GM12873 (cell line): Measurements from ENCODE around the gene DLX5.

Source experiments
- CTCF ChIP-seq: IDR thresholded peaks from 2 replicates; pipeline ENCODE4 v1.5.1; 2012; ENCODE audit warnings: low read depth, mild to moderate bottlenecking, moderate library complexity, low read length, control low read depth; ENCODE audit not compliant: insufficient read depth; ENCODE audit errors: missing control alignments

Gene DLX5

DNA sequence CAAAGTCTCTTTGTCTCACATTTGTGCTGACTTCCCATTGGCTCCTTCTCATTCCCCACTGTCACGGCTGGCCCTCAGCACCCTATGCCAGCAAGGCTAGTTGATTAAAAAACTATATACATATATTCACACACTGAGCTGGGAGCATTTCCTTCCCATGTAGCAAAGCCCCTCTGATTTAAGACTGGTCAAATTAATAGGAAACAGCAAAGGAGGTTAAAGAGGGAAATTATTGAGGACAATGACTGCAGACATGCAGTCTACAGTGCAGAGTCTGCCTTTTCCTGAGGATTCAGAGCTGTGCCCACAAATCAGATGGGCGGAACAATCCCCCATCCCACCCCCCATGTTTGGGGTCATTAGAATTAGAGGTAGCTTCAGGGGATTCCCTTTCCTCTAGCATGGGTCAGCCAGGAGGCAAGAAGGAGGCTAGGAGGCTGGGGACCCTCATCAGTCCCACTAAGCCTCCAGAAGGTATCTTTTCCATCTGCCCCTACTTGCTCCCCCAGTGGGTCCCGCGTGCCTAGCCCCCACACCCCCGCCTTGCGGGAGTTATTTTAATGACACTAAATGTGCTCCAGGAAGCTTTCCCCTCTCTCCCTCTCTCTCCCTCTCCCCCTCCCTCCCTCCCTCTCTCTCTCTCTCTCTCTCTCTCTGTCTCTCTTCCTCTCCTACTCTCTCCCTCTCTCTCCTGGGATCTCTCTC, 29.1 kb downstream of the DLX5 start:
- no peak for TF ChIP-seq CTCF

DNA sequence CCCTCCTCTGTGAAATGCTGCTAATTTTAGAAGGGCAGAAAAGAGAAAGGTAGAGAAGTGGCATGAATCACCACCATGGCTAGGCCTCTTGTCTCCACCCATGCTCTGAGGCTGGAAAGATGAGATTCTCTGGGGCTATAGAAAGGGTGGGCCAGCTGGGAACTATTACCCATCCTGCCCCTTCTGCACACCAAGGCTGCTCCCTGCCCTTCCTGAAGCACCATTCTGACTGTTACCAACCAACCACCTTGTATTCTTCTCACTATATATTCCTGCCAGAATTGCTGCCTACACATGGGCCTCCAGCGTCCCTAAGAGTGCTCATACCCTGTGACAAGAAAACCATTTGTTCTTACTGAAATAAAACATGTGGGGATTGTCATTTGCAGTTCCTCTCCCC, 30.7 kb downstream of the DLX5 start:
- TF ChIP-seq CTCF, result no peak

DNA sequence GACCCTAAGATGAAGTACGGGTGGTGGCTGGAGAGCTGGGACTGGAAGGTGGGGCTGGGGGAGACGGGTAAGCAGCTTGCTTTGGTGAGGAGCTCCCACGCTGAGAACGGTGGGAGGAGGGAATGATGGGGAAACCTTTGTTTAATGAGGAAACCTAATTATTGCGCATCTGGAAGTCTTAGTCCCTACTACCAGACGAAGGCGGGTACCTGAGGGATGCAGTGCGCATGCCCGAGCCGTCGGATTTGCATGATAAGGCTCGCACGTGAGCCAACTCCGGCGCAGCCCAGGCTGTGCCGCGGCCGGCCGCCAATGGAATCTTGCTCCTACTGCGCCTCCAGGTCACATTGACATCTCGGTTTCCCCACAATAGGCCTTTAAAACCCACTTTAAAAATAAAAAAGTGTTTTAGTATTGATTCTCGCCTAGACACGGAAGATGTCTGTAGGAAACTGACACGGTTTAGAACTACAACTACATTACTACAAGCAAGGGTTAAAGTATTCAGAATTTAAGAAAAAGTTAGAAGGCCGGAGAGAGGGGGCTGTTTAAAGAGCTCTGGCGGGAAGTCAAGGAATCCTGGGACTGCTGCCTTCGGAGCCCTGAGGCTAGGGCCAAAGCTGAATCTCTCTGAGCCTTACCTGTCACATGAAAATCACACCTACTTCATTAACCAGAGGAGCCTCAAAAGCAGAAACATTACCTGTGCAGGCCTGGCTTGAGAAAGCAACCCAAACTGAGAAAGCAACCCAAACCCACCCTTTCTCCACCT, 31.4 kb downstream of the DLX5 start:
- TF ChIP-seq CTCF, result no peak

GRCh38 chr7:96992192-96993005, 32.2 kb downstream of the DLX5 start:
- TF ChIP-seq CTCF, result no peak

GRCh38 chr7:96991546-96992191, 33.0 kb downstream of the DLX5 start:
- no peak for TF ChIP-seq CTCF

DNA sequence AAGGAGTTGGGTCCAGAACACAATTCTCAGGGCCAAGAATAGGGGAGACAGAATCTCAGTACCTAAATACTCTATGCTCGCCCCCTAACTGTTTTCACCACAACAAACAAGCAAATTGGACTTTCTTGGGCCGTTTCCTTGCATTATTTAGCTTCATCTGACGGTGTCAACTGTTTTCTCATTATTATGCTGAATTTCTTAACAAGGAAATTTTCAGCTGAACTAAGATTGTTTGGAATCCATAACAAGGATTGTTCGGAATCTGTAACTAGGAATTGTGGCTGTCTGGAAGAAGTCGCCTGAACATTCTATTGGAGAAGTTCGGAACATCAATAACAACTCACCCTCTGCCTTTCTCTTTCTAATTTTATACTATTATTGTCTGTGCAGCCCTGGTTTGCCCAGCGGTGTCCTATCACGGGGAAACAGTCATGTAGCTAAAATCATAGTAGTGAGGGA, 34.7 kb downstream of the DLX5 start:
- no peak for TF ChIP-seq CTCF
